HG03039 (cell line): Measurements from ENCODE around the gene ADAM29.
"Not testable (repeated sequence)": the region's sequence is repeated elsewhere in the genome, so short reads cannot be mapped to it uniquely, and the experiment has no call there.

Experiments
- ATAC-seq: cut with Tn5 transposase; IDR thresholded peaks from one replicate; pipeline ENCODE4 v1.9.1; 2021; ENCODE audit warnings: mild to moderate bottlenecking, moderate library complexity; ENCODE audit not compliant: unreplicated experiment

ADAM29 gene

DNA sequence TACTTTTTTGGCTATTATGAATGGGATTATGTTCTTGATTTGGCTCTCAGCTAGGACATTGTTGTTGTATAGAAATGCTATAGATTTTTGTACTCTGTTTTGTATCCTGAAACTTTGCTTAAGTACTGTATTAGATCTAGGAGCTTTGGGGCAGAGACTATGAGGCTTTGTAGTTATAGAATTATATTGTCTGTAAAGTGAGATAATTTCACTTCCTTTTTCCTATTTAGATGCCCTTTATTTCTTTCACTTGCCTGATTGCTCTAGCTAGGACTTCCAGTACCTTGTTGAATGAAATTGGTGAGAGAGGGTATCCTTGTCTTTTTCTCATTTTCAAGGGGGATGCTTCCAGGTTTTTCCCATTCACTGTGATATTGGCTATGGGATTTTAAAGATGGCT is 28.1 kb downstream of the ADAM29 start:
- ATAC-seq, result no peak

DNA sequence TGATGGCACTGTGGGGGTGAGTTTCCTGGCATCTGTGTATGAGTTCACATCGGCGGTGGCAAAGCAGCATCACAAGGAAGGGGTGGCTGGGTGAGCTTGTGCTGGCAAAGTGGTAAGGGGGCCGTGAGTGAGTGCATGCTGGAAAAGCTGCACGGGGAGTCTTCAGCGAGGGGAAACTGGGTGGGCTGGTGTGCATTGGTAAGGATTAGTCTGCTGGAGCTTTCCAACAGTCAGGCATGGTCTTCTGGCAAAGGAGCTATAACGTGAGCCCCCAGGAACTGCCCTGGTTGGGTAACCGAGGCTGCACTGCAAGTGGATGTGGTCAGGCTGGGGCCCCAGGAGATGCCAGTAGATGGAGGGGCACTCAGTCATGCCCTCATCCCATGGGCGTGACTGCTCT is 30.7 kb downstream of the ADAM29 start:
- no peak for ATAC-seq

DNA sequence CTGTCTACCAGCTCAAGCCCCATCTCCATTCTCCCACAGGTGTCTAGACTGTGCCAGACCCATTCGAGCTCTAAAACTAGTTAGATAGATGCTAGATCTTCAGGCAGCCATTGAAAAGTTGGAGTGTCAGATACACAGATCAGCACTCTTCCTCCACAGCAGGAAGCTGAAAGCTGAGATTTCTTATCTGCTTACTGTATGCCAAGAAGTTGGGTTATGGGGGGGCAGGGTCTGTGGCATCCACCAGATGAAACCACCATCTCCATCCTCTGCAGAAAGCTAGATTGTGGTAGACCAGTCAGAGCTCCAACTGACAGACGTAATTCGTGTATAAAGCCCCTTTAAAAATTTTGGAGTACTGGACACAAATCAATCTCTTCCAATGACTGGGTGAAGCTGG is 54.8 kb downstream of the ADAM29 start:
- no peak for ATAC-seq

DNA sequence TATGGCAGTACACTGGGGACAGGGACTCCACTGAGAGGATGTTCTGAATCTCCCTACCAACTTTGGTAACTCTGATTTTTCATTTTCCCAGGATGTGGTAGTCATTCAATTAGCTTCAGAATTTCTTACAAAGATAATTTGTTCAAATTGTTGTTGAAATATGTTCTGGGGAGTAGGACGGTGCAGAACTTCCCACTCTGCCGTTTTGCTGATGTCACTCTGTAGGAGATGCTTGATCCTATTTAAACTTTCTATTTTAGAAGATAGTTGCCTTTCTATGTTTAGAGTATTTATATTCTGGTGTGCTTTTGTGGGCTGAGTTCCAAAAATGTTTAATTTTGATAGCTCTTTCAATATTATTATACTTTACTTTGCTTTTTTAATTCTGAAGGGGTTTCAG is 55.2 kb downstream of the ADAM29 start:
- ATAC-seq, result no peak

DNA sequence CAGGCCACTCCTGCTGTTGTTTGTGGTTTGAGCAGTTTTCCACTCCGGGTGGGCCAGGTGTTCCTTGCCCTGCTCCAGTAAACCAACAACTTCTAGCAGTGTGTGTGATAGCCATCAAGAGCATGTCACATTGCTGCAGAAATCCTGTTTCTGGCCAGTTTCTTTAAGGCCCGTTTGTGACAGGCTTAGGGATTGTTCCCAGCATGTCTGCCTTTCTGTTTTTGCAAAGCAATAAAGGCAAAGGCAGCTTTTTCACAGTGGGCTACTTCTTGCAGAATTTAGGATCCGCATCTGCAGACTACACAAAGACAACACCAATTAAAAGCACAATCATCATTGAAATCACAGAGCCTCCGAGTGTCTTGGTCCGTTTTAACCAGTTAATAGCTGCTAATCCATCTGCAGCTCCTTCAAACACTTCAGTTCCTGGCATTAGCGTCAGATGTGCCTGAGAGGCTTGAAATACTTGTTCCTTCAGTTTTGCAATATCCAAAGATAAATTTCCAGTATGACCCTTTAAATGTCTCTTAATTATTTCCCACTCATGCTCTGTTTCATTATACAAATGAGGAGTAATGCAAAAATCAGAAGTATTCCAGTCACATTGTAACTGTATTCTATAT is 65.1 kb downstream of the ADAM29 start:
- ATAC-seq, result no peak

DNA sequence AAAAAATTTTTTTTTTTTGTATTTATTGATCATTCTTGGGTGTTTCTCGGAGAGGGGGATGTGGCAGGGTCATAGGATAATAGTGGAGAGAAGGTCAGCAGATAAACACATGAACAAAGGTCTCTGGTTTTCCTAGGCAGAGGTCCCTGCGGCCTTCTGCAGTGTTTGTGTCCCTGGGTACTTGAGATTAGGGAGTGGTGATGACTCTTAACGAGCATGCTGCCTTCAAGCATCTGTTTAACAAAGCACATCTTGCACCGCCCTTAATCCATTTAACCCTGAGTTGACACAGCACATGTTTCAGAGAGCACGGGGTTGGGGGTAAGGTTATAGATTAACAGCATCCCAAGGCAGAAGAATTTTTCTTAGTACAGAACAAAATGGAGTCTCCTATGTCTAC is 65.7 kb downstream of the ADAM29 start:
- ATAC-seq, result not testable (repeated sequence)

DNA sequence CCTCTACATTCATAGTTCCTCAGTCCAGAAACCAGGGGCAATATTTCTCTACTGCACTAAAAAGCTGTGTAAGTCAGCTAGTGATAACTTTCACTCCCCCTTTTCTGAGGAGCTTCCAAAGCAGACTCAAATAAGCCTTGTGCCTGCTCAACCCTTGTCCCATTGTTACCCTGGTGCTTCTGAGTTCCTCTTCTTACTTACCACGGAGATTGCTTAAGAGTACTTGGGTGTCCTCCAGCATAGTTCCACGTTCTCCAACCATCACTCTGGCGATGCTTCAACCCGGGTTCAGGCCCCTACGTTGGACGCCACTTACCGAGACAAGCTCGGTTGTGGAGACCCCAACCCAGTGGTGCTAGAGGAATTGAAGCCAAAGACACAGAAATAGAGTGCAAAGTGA is 71.6 kb downstream of the ADAM29 start:
- no peak for ATAC-seq

DNA sequence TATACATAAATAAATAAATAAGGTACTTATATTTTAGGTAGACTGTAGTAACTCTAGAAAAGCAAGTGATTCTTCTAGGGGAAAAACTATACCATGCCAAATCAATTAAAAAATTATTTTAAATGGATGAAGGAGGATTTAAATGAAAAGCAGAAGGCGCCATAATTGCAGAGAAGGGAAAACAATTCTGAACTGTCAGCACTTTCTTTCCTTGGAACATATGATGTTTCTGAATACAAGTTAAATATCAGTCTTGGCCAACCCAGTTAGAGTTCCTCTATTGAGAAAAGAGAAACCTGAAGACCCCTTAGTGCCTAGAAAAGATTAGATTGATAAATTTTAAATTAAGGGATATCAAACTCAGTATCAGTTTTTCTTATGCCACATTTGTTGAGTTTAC is 75.8 kb downstream of the ADAM29 start:
- no peak for ATAC-seq

DNA sequence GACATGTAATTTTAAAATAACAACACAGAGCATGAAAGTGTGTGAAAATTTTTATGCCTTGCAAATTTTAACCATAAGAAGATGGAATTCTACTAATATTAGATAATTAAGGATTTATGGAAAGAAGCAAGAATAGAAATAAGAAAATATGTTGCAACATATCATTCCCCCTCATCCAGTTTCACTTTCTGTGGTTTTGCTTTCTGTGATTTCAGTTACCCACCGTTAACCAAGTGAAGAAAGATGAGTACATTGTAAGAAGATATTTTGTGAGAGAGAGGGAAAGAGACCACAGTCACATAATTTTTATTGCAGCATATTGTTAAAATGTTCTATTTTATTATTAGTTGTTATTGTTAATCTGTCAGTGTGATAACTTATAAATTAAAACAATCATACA is 77.9 kb downstream of the ADAM29 start:
- no peak for ATAC-seq

DNA sequence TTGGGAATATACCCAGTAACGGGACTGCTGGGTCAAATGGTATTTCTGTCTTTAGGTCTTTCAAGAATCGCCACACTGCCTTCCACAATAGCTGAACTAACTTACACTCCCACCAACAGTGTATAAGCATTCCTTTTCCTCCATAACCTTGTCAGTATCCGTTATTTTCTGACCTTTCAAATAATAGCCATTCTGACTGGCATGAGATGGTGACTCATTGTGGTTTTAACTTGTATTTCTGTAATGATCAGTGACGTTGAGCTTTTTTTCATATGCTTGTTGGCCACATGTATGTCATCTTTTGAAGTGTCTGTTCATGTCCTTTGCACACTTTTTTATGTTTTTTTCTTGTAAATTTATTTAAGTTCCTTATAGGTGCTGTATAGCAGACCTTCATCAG is 81.2 kb downstream of the ADAM29 start:
- no peak for ATAC-seq

DNA sequence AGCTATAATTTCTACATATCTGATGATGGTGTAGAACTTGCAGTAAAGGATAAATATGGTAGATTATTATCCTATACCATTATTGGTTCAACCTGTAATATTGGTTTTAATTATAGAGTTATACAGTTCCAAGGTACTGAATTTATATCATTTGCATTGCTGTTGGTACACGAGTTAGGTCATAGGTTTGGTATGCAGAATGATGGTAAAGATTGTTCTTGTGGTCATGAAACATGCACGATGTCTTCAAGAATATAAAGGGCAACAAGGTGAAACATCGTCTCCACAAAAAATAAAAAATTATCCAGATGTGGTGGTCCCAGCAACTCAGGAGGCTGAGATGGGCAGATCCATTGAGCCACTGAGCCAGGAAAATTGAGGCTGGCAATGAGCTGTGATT is 99.6 kb downstream of the ADAM29 start:
- no peak for ATAC-seq

DNA sequence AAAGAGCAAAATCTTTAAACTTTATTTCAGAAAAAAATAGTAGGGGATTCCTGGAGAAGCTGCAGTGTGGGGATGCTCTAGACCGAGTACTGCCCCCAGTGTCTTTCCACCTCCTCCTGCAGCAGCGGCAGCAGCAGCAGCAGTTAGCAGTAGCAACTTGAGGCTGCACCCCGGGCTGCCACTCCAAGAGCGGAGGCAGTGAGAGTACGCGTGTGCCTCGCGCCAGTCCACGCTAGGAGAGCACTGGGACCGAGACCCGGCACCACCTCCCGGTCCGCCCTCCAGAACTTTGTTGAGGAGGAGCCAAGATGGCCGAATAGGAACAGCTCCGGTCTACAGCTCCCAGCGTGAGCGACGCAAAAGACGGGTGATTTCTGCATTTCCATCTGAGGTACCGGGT is 101.3 kb downstream of the ADAM29 start:
- ATAC-seq, result not testable (repeated sequence)
